ENCODE results near the gene KCNQ4. TPM values are rescaled to one million over a fixed set of nuclear protein-coding genes. Genes with fewer than 3 reads are reported as not detected.

KCNQ4 gene
- total and polyA plus RNA-seq, 2 donors (not counting 1 experiment from before 2014, with no cell fraction given): 0.16 to 0.20 TPM

- H3K79me2 ChIP-seq (ENCODE audit: control insufficient read depth, insufficient read depth, low read length): no peaks in the 10 kb centered on the region
- H3K27ac Mint-ChIP-seq: no peak overlapping the region
- CTCF ChIA-PET: interaction anchor here (0.7 kb wide), 1 partner anchor 867 kb away, joined by 3 read pairs; no protein-coding TSS in a partner anchor
Measured at GRCh38 chr1:40793617-40794016, 10.0 kb downstream of the KCNQ4 start.

GRCh38 chr1:40794048-40794447 is 10.5 kb downstream of the KCNQ4 start:
- TF ChIP-seq EZH2 (IDR thresholded peaks at IDR 0.05; ENCODE audit: borderline replicate concordance, insufficient read depth, low read depth, low read length, poor library complexity, severe bottlenecking) (no peak), CTCF (IDR thresholded peaks at IDR 0.05) (no peak)
- Histone ChIP-seq H3K9me3 (ENCODE audit: control extremely low read depth in 1 of 3, control insufficient read depth in 2 of 3, insufficient read depth in 1 of 3, low read length in 2 of 3) (no peaks in the 10 kb centered on the region), H3K4me3 (ENCODE audit: control extremely low read depth in 1 of 5, extremely low read depth in 1 of 5, insufficient read depth in 1 of 5, low read depth in 2 of 5, low read length in 4 of 5) (no peak overlapping the region), H4K20me1 (ENCODE audit: control insufficient read depth, insufficient read depth, low read length, poor library complexity, severe bottlenecking) (no peaks in the 10 kb centered on the region), H3K4me2 (replicated peaks; ENCODE audit: low read depth, low read length, poor library complexity, severe bottlenecking) (no peak overlapping the region), H3K79me2 (ENCODE audit: control insufficient read depth, insufficient read depth, low read length) (no peaks in the 10 kb centered on the region), H3K27me3 (replicated peaks in 1 of 4; ENCODE audit: control extremely low read depth in 1 of 4, control insufficient read depth in 3 of 4, insufficient read depth in 4 of 4, low read length in 3 of 4) (no peaks in the 10 kb centered on the region), H3K36me3 (replicated peaks in 1 of 2; ENCODE audit: control extremely low read depth in 1 of 2, control insufficient read depth in 1 of 2, extremely low read depth in 1 of 2, insufficient read depth in 2 of 2, low read length in 1 of 2) (no peaks in the 10 kb centered on the region), H3K9ac (ENCODE audit: low read length) (no peak overlapping the region), H3K4me1 (ENCODE audit: control insufficient read depth in 2 of 2, insufficient read depth in 2 of 2, low read length in 2 of 2) (peaks cover 3 to 16% of the 10 kb centered on the region in 2 donors), H2AFZ (ENCODE audit: insufficient read depth, low read depth, low read length, poor library complexity, severe bottlenecking) (no peak overlapping the region), H3K27ac (ENCODE audit: low read length in 2 of 2) (no peak overlapping the region)
- peaks cover 14% of the 10 kb centered on the region for H3K4me1 Mint-ChIP-seq
- ChIA-PET CTCF (no interaction called here), POLR2A (no interaction called here)
- H3K27ac Mint-ChIP-seq: no peak overlapping the region
- peaks cover 13% of the 10 kb centered on the region for H3K27me3 Mint-ChIP-seq
- no peak for DNase-seq
- intact Hi-C loops (cut with micrococcal nuclease): no loop called here
- no peak for ATAC-seq (ENCODE audit: low read depth)
- no peak overlapping the region for H3K4me3 Mint-ChIP-seq
- no peaks in the 10 kb centered on the region for H3K9me3 Mint-ChIP-seq (ENCODE audit: insufficient read depth)
- 82% methylated on average over 4 of the region's 4 CpGs for WGBS (ENCODE audit: insufficient coverage)

More at GRCh38 chr1:40793617-40794016, 10.0 kb downstream of the KCNQ4 start:
- no peaks in the 10 kb centered on the region for H4K20me1 ChIP-seq (ENCODE audit: control insufficient read depth, insufficient read depth, low read length, poor library complexity, severe bottlenecking)
- POLR2A ChIA-PET: no interaction called here
- Mint-ChIP-seq H3K27me3 (peaks cover 15% of the 10 kb centered on the region), H3K4me3 (no peak overlapping the region), H3K4me1 (peaks cover 14% of the 10 kb centered on the region), H3K9me3 (ENCODE audit: insufficient read depth) (no peaks in the 10 kb centered on the region)
- peaks cover 3 to 16% of the 10 kb centered on the region in 2 donors for H3K4me1 ChIP-seq (ENCODE audit: control insufficient read depth in 2 of 2, insufficient read depth in 2 of 2, low read length in 2 of 2)
- no peaks in the 10 kb centered on the region for H3K9me3 ChIP-seq (ENCODE audit: control extremely low read depth in 1 of 3, control insufficient read depth in 2 of 3, insufficient read depth in 1 of 3, low read length in 2 of 3)
- DNase-seq (no peak), ATAC-seq (ENCODE audit: low read depth) (no peak)
- WGBS (ENCODE audit: insufficient coverage): 93% methylated on average over 3 of the region's 3 CpGs
- H3K27ac ChIP-seq (ENCODE audit: low read length in 2 of 2): no peak overlapping the region
- no peak overlapping the region for H2AFZ ChIP-seq (ENCODE audit: insufficient read depth, low read depth, low read length, poor library complexity, severe bottlenecking)
- no peak overlapping the region for H3K4me3 ChIP-seq (ENCODE audit: control extremely low read depth in 1 of 5, extremely low read depth in 1 of 5, insufficient read depth in 1 of 5, low read depth in 2 of 5, low read length in 4 of 5)
- no peak overlapping the region for H3K9ac ChIP-seq (ENCODE audit: low read length)
- TF ChIP-seq CTCF (IDR thresholded peaks at IDR 0.05): no peak
- no peak for TF ChIP-seq EZH2 (IDR thresholded peaks at IDR 0.05; ENCODE audit: borderline replicate concordance, insufficient read depth, low read depth, low read length, poor library complexity, severe bottlenecking)
- H3K27me3 ChIP-seq (replicated peaks in 1 of 4; ENCODE audit: control extremely low read depth in 1 of 4, control insufficient read depth in 3 of 4, insufficient read depth in 4 of 4, low read length in 3 of 4): no peaks in the 10 kb centered on the region
- intact Hi-C loops (cut with micrococcal nuclease): no loop called here
- H3K4me2 ChIP-seq (replicated peaks; ENCODE audit: low read depth, low read length, poor library complexity, severe bottlenecking): no peak overlapping the region
- no peaks in the 10 kb centered on the region for H3K36me3 ChIP-seq (replicated peaks in 1 of 2; ENCODE audit: control extremely low read depth in 1 of 2, control insufficient read depth in 1 of 2, extremely low read depth in 1 of 2, insufficient read depth in 2 of 2, low read length in 1 of 2)

All from B cell (primary cell).